ENCODE results near the gene CTXN2. TPM values are rescaled to one million over a fixed set of nuclear protein-coding genes. Genes with fewer than 3 reads are reported as not detected.
A peak's percentile ranks its signal among the peaks of the same experiment; 100 is the strongest.

CTXN2 gene
- total and polyA plus RNA-seq, 8 donors = not detected

GRCh38 chr15:48244921-48245320 lies 53.5 kb downstream of the CTXN2 start:
- ATAC-seq (no peak), DNase-seq (no peak)
- H3K27ac ChIP-seq = no peak overlapping the region
- intact Hi-C loops (cut with DNase I) = no loop called here
- no peaks in the 10 kb centered on the region for H3K27me3 ChIP-seq
- TF ChIP-seq, protein P1, sequence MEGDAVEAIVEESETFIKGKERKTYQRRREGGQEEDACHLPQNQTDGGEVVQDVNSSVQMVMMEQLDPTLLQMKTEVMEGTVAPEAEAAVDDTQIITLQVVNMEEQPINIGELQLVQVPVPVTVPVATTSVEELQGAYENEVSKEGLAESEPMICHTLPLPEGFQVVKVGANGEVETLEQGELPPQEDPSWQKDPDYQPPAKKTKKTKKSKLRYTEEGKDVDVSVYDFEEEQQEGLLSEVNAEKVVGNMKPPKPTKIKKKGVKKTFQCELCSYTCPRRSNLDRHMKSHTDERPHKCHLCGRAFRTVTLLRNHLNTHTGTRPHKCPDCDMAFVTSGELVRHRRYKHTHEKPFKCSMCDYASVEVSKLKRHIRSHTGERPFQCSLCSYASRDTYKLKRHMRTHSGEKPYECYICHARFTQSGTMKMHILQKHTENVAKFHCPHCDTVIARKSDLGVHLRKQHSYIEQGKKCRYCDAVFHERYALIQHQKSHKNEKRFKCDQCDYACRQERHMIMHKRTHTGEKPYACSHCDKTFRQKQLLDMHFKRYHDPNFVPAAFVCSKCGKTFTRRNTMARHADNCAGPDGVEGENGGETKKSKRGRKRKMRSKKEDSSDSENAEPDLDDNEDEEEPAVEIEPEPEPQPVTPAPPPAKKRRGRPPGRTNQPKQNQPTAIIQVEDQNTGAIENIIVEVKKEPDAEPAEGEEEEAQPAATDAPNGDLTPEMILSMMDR (IDR thresholded peaks at IDR 0.05) = no peak
- no peaks in the 10 kb centered on the region for H3K36me3 ChIP-seq
- no peaks in the 10 kb centered on the region for H3K9me3 ChIP-seq
- no peak overlapping the region for H3K4me3 ChIP-seq
- H3K4me1 ChIP-seq = no peaks in the 10 kb centered on the region

DNA sequence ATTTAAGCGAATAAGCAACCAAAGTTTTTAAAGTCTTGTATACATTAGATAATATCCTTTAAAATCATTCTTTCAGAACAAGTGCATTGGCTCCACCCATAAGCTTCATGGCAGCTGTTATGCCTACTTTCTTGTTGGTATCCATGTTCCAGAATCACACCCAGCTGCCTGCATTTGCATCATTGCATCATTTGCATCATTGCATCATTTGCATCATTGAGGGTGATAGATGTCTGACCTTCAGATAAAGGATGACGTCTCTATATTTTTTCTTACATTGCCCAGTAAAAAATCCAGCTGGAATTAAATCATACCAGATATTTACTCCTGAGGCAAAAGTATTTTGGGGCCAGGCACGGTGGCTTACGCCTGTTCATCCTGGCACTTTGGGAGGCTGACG lies 56.9 kb downstream of the CTXN2 start:
- ATAC-seq (no peak), DNase-seq (no peak)
- intact Hi-C loops (cut with DNase I) = no loop called here
- H3K27me3 ChIP-seq = peaks cover 0 to 5% of the 10 kb centered on the region in 2 donors
- H3K36me3 ChIP-seq = no peaks in the 10 kb centered on the region
- H3K9me3 ChIP-seq = no peaks in the 10 kb centered on the region
- no peak overlapping the region for H3K4me3 ChIP-seq
- H3K27ac ChIP-seq = no peak overlapping the region
- TF ChIP-seq, protein P1 (IDR thresholded peaks at IDR 0.05) = no peak
- H3K4me1 ChIP-seq = no peaks in the 10 kb centered on the region

GRCh38 chr15:48250640-48251076 lies 59.2 kb downstream of the CTXN2 start:
- ATAC-seq (peak; percentile 66), DNase-seq (peak in 2 of 4 donors; percentile 55 to 63)
- TF ChIP-seq, protein P1 (IDR thresholded peaks at IDR 0.05) = peak; percentile 25 to 40
- intact Hi-C loops (cut with DNase I) = no loop called here
- H3K27ac ChIP-seq = no peak overlapping the region
- H3K36me3 ChIP-seq = no peaks in the 10 kb centered on the region
- peaks cover 0 to 5% of the 10 kb centered on the region in 2 donors for H3K27me3 ChIP-seq
- H3K4me1 ChIP-seq = no peaks in the 10 kb centered on the region
- no peak overlapping the region for H3K4me3 ChIP-seq
- no peaks in the 10 kb centered on the region for H3K9me3 ChIP-seq

- no peak overlapping the region for H3K27ac ChIP-seq
- H3K4me3 ChIP-seq = no peak overlapping the region
- intact Hi-C loops (cut with DNase I) = no loop called here
- TF ChIP-seq, protein P1 (IDR thresholded peaks at IDR 0.05) = no peak
- DNase-seq (no peak), ATAC-seq (no peak)
- peaks cover 0 to 5% of the 10 kb centered on the region in 2 donors for H3K27me3 ChIP-seq
- H3K36me3 ChIP-seq = no peaks in the 10 kb centered on the region
- H3K9me3 ChIP-seq = no peaks in the 10 kb centered on the region
- H3K4me1 ChIP-seq = no peaks in the 10 kb centered on the region
Observed at GRCh38 chr15:48253172-48253571, 61.7 kb downstream of the CTXN2 start.

Other genes with a start within 250 kb of the CTXN2 start
- gene SLC24A5, start 70.7 kb upstream of the CTXN2 start, total RNA-seq = 1 to 10 TPM in 1 of 2 donors, under 1 TPM in 1; 0.50 to 6.5 TPM
- gene SLC24A5, start 70.7 kb upstream of the CTXN2 start, polyA plus RNA-seq (ENCODE audit: insufficient read length in 6 of 6) = under 1 TPM in 5 of 6 donors, not detected in 1; 0.14 to 0.65 (median 0.35) TPM
- gene MYEF2, start 13.4 kb upstream of the CTXN2 start, total RNA-seq = 10 to 100 TPM; 19.7 to 25.4 TPM
- 10 to 100 TPM; 45.8 to 67.3 (median 54.8) TPM for gene MYEF2, start 13.4 kb upstream of the CTXN2 start, polyA plus RNA-seq (ENCODE audit: insufficient read length in 6 of 6)
- not detected for gene SLC12A1, start 14.6 kb downstream of the CTXN2 start, total RNA-seq
- 1 to 10 TPM in 2 of 6 donors, under 1 TPM in 4; 0.26 to 3.6 (median 0.83) TPM for gene SLC12A1, start 14.6 kb downstream of the CTXN2 start, polyA plus RNA-seq (ENCODE audit: insufficient read length in 6 of 6)
- 10 to 100 TPM; 78.0 to 78.9 TPM for gene DUT, start 139.8 kb downstream of the CTXN2 start, total RNA-seq
- gene DUT, start 139.8 kb downstream of the CTXN2 start, polyA plus RNA-seq (ENCODE audit: insufficient read length in 6 of 6) = 100 to 1,000 TPM; 142 to 176 (median 167) TPM

Measured in left lung (tissue), 10 donors.